Muscle layer of duodenum (tissue), 2 donors: ENCODE data around the gene FTCDNL1.

Source experiments
- H3K27ac ChIP-seq: one replicate; pipeline ENCODE4 v1.7.0; 2013; ENCODE audit warnings: mild to moderate bottlenecking, low read length
- H3K27me3 ChIP-seq: one replicate; pipeline ENCODE4 v1.7.0; 2013; ENCODE audit warnings: low read depth, mild to moderate bottlenecking, control low read depth, low read length
- H3K36me3 ChIP-seq, 2 donors: one replicate each; pipeline ENCODE4 v1.7.0; 2013; ENCODE audit warnings: low read length in 2 of 2, control low read depth in 1 of 2, mild to moderate bottlenecking in 1 of 2; ENCODE audit not compliant: insufficient read depth in 2 of 2, control insufficient read depth in 1 of 2
- H3K4me1 ChIP-seq, 2 donors: one replicate each; pipeline ENCODE4 v1.7.0; 2013; ENCODE audit warnings: low read length in 2 of 2, mild to moderate bottlenecking in 2 of 2, control low read depth in 1 of 2, moderate library complexity in 1 of 2; ENCODE audit not compliant: insufficient read depth in 2 of 2, control insufficient read depth in 1 of 2
- H3K4me3 ChIP-seq, 2 donors: one replicate each; pipeline ENCODE4 v1.7.0; 2013; ENCODE audit warnings: low read length in 2 of 2, low read depth in 1 of 2, mild to moderate bottlenecking in 1 of 2
- H3K9me3 ChIP-seq, 2 donors: one replicate each; pipeline ENCODE4 v1.7.0; 2013; ENCODE audit warnings: low read length in 2 of 2, control low read depth in 1 of 2, mild to moderate bottlenecking in 1 of 2; ENCODE audit not compliant: control insufficient read depth in 1 of 2
- donor health status: healthy.

The FTCDNL1 gene

GRCh38 chr2:199810422-199811171, 40.4 kb downstream of the FTCDNL1 start:
- no peaks in the 10 kb centered on the region for H3K36me3 ChIP-seq
- H3K27ac ChIP-seq: no peak overlapping the region
- H3K27me3 ChIP-seq: no peaks in the 10 kb centered on the region
- peaks cover 0 to 4% of the 10 kb centered on the region in 2 donors for H3K4me1 ChIP-seq
- H3K9me3 ChIP-seq: no peaks in the 10 kb centered on the region
- no peak overlapping the region for H3K4me3 ChIP-seq

GRCh38 chr2:199807966-199808365, 43.0 kb downstream of the FTCDNL1 start:
- H3K27ac ChIP-seq: no peak overlapping the region
- no peak overlapping the region for H3K4me3 ChIP-seq
- no peaks in the 10 kb centered on the region for H3K27me3 ChIP-seq
- no peaks in the 10 kb centered on the region for H3K4me1 ChIP-seq
- no peaks in the 10 kb centered on the region for H3K36me3 ChIP-seq
- no peaks in the 10 kb centered on the region for H3K9me3 ChIP-seq

GRCh38 chr2:199806179-199806578, 44.8 kb downstream of the FTCDNL1 start:
- peak overlapping the region; percentile 11 for H3K27ac ChIP-seq

GRCh38 chr2:199804831-199805230, 46.2 kb downstream of the FTCDNL1 start:
- Histone ChIP-seq H3K9me3 (no peaks in the 10 kb centered on the region), H3K4me1 (peaks cover under 1% of the 10 kb centered on the region in 2 donors), H3K27ac (no peak overlapping the region), H3K27me3 (no peaks in the 10 kb centered on the region), H3K36me3 (no peaks in the 10 kb centered on the region), H3K4me3 (no peak overlapping the region)

More at GRCh38 chr2:199806179-199806578, 44.8 kb downstream of the FTCDNL1 start:
- H3K4me1 ChIP-seq: no peaks in the 10 kb centered on the region
- H3K9me3 ChIP-seq: no peaks in the 10 kb centered on the region
- no peak overlapping the region for H3K4me3 ChIP-seq
- no peaks in the 10 kb centered on the region for H3K36me3 ChIP-seq
- no peaks in the 10 kb centered on the region for H3K27me3 ChIP-seq

GRCh38 chr2:199798831-199799580, 52.0 kb downstream of the FTCDNL1 start:
- no peaks in the 10 kb centered on the region for H3K27me3 ChIP-seq
- H3K4me1 ChIP-seq: peaks cover 9 to 14% of the 10 kb centered on the region in 2 donors
- H3K36me3 ChIP-seq: no peaks in the 10 kb centered on the region
- no peaks in the 10 kb centered on the region for H3K9me3 ChIP-seq
- H3K4me3 ChIP-seq: no peak overlapping the region
- H3K27ac ChIP-seq: no peak overlapping the region

- H3K27ac ChIP-seq: no peak overlapping the region
These were observed 53.3 kb downstream of the FTCDNL1 start for GRCh38 chr2:199797431-199798403.

GRCh38 chr2:199792381-199792780, 58.6 kb downstream of the FTCDNL1 start:
- H3K27ac ChIP-seq: no peak overlapping the region
- H3K4me1 ChIP-seq: no peaks in the 10 kb centered on the region

More at GRCh38 chr2:199797431-199798403, 53.3 kb downstream of the FTCDNL1 start:
- no peak overlapping the region for H3K4me3 ChIP-seq
- H3K27me3 ChIP-seq: no peaks in the 10 kb centered on the region
- H3K9me3 ChIP-seq: no peaks in the 10 kb centered on the region
- no peaks in the 10 kb centered on the region for H3K36me3 ChIP-seq
- H3K4me1 ChIP-seq: peaks cover 9 to 14% of the 10 kb centered on the region in 2 donors

GRCh38 chr2:199791326-199791725, 59.7 kb downstream of the FTCDNL1 start:
- Histone ChIP-seq H3K27me3 (no peaks in the 10 kb centered on the region), H3K4me1 (no peaks in the 10 kb centered on the region)

More at GRCh38 chr2:199792381-199792780, 58.6 kb downstream of the FTCDNL1 start:
- H3K9me3 ChIP-seq: no peaks in the 10 kb centered on the region
- H3K4me3 ChIP-seq: no peak overlapping the region
- H3K27me3 ChIP-seq: no peaks in the 10 kb centered on the region
- H3K36me3 ChIP-seq: no peaks in the 10 kb centered on the region

GRCh38 chr2:199784512-199784911, 66.5 kb downstream of the FTCDNL1 start:
- Histone ChIP-seq H3K4me1 (no peaks in the 10 kb centered on the region), H3K36me3 (no peaks in the 10 kb centered on the region), H3K4me3 (no peak overlapping the region), H3K9me3 (peaks cover 0 to 7% of the 10 kb centered on the region in 2 donors), H3K27me3 (no peaks in the 10 kb centered on the region), H3K27ac (no peak overlapping the region)

More at GRCh38 chr2:199791326-199791725, 59.7 kb downstream of the FTCDNL1 start:
- H3K27ac ChIP-seq: no peak overlapping the region
- H3K36me3 ChIP-seq: no peaks in the 10 kb centered on the region
- no peaks in the 10 kb centered on the region for H3K9me3 ChIP-seq
- H3K4me3 ChIP-seq: no peak overlapping the region

- Histone ChIP-seq H3K27me3 (no peaks in the 10 kb centered on the region), H3K9me3 (peaks cover 0 to 7% of the 10 kb centered on the region in 2 donors), H3K36me3 (no peaks in the 10 kb centered on the region), H3K4me1 (no peaks in the 10 kb centered on the region), H3K4me3 (no peak overlapping the region), H3K27ac (no peak overlapping the region)
These were observed 71.4 kb downstream of the FTCDNL1 start for GRCh38 chr2:199779589-199779988.
